Caco-2 (cell line): ENCODE measurements around the gene XPO4. TPM values are rescaled to one million over a fixed set of nuclear protein-coding genes. Genes with fewer than 3 reads are reported as not detected.

Source experiments
- BruUV-seq: library from RNA; stranded (reverse); fragments of 400-500 nt; replicated peaks from 2 replicates; lab custom pipeline; 2021; lab: Mats Ljungman, UMichigan
- CTCF ChIA-PET: fragments of 300-600 bp; sonication (Branson Sonifier 250); formaldehyde crosslinking; loops from one replicate; lab custom pipeline; 2022; ENCODE audit warnings: antibody characterized with exemption; lab: Charles Lee
- POLR2A ChIA-PET: fragments of 300-600 bp; sonication (Branson Sonifier 250); formaldehyde crosslinking; loops from one replicate; lab custom pipeline; 2022; ENCODE audit warnings: antibody characterized with exemption; lab: Charles Lee
- DNase-seq, 2 experiments: peaks; one replicate each; pipeline versions ENCODE4 v3.0.0 to v3.0.0-alpha.2; 2020 to 2022
- H3K27me3 ChIP-seq: replicated peaks from 2 replicates; pipeline ENCODE4 v1.6.0; 2011; ENCODE audit warnings: low read length; ENCODE audit not compliant: control insufficient read depth, insufficient read depth
- H3K36me3 ChIP-seq: 2 replicates; pipeline ENCODE4 v1.5.1; 2011; ENCODE audit warnings: low read length; ENCODE audit not compliant: control insufficient read depth, insufficient read depth
- H3K4me1 ChIP-seq: fragments of 250-450 bp; sonication (Bioruptor Pico); 2 replicates; pipeline ENCODE4 v1.5.1; 2020; ENCODE audit warnings: mild to moderate bottlenecking
- H3K4me3 ChIP-seq: 2 replicates; pipeline ENCODE4 v1.5.1; 2011; ENCODE audit warnings: low read depth, mild to moderate bottlenecking, control low read depth, low read length
- H3K9me3 ChIP-seq: fragments of 250-450 bp; sonication (Bioruptor Pico); 2 replicates; pipeline ENCODE4 v1.5.1; 2020; ENCODE audit warnings: mild to moderate bottlenecking, moderate library complexity
- H3K27ac Mint-ChIP-seq: one replicate; pipeline ENCODE4 v1.8.0; 2022; ENCODE audit warnings: mixed read lengths; ENCODE audit not compliant: unreplicated experiment
- H3K27me3 Mint-ChIP-seq: one replicate; pipeline ENCODE4 v1.8.0; 2022; ENCODE audit warnings: mixed read lengths; ENCODE audit not compliant: insufficient read depth, unreplicated experiment
- H3K36me3 Mint-ChIP-seq: one replicate; pipeline ENCODE4 v1.8.0; 2022; ENCODE audit warnings: mild to moderate bottlenecking, mixed read lengths; ENCODE audit not compliant: insufficient read depth, unreplicated experiment
- H3K4me1 Mint-ChIP-seq: one replicate; pipeline ENCODE4 v1.8.0; 2022; ENCODE audit warnings: low read depth, mixed read lengths; ENCODE audit not compliant: unreplicated experiment
- H3K4me3 Mint-ChIP-seq: one replicate; pipeline ENCODE4 v1.8.0; 2022; ENCODE audit warnings: mild to moderate bottlenecking, moderate library complexity, mixed read lengths; ENCODE audit not compliant: unreplicated experiment
- H3K9me3 Mint-ChIP-seq: one replicate; pipeline ENCODE4 v1.8.0; 2022; ENCODE audit warnings: mixed read lengths; ENCODE audit not compliant: unreplicated experiment
- intact Hi-C: fragments of 100-400 bp; cut with micrococcal nuclease; formaldehyde crosslinking; loops from one replicate; pipeline ENCODE4 v1.10.0; 2022; ENCODE audit not compliant: unreplicated experiment
- total RNA-seq: library from RNA; stranded (reverse); gene quantifications from 2 replicates; pipeline ENCODE4 v1.2.3, GENCODE V29; 2022
- TF ChIP-seq, protein P1 (sequence below), 2 experiments: fragments of 200-600 bp in 1 of 2; IDR thresholded peaks; 1 replicate in 1 of 2; 2 replicates in 1 of 2; pipeline versions ENCODE4 v1.5.1 to v1.8.0; 2011 to 2022; ENCODE audit warnings: antibody characterized with exemption in 1 of 2, control low read depth in 1 of 2, inconsistent platforms in 1 of 2, low read depth in 1 of 2, low read length in 1 of 2, mild to moderate bottlenecking in 1 of 2, moderate library complexity in 1 of 2; ENCODE audit not compliant: insufficient read depth in 1 of 2, severe bottlenecking in 1 of 2, unreplicated experiment in 1 of 2

The XPO4 gene
- total RNA-seq, 1 experiment from 2014 or later = 33.3 TPM

DNA sequence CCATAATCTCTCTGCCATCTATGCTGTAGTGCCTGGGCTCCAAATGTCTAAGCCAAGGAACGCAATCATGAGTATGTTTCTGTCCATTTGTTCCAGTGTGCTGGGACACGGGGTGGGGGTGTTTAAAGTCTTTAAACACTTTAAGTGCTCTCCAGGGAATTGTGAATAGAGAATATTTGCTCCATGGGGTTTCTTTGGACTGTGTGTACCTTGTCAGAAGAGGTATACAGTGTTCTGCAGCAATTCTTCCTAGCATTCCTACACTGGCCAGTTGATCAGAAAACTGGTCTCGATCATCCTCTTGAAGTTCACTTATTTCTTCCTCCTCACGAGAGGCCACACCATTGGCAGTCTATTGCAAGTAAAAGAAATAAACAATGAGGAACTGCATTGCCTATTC lies 93.7 kb downstream of the XPO4 start:
- CTCF ChIA-PET = no interaction called here
- H3K4me1 Mint-ChIP-seq = peaks cover 5% of the 10 kb centered on the region
- POLR2A ChIA-PET = no interaction called here
- H3K27me3 ChIP-seq = no peaks in the 10 kb centered on the region
- H3K36me3 ChIP-seq = no peaks in the 10 kb centered on the region
- TF ChIP-seq, protein P1, sequence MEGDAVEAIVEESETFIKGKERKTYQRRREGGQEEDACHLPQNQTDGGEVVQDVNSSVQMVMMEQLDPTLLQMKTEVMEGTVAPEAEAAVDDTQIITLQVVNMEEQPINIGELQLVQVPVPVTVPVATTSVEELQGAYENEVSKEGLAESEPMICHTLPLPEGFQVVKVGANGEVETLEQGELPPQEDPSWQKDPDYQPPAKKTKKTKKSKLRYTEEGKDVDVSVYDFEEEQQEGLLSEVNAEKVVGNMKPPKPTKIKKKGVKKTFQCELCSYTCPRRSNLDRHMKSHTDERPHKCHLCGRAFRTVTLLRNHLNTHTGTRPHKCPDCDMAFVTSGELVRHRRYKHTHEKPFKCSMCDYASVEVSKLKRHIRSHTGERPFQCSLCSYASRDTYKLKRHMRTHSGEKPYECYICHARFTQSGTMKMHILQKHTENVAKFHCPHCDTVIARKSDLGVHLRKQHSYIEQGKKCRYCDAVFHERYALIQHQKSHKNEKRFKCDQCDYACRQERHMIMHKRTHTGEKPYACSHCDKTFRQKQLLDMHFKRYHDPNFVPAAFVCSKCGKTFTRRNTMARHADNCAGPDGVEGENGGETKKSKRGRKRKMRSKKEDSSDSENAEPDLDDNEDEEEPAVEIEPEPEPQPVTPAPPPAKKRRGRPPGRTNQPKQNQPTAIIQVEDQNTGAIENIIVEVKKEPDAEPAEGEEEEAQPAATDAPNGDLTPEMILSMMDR (IDR thresholded peaks at IDR 0.05; ENCODE audit: insufficient read depth in 1 of 2, low read depth in 1 of 2, low read length in 1 of 2, severe bottlenecking in 1 of 2, unreplicated experiment in 1 of 2) = no peak
- peaks cover 40% of the 10 kb centered on the region for H3K36me3 Mint-ChIP-seq
- no peak for DNase-seq
- H3K27ac Mint-ChIP-seq = no peak overlapping the region
- H3K9me3 Mint-ChIP-seq = no peaks in the 10 kb centered on the region
- no TSS peak for BruUV-seq
- no peak overlapping the region for H3K4me3 Mint-ChIP-seq
- no peaks in the 10 kb centered on the region for H3K9me3 ChIP-seq
- no peaks in the 10 kb centered on the region for H3K27me3 Mint-ChIP-seq
- intact Hi-C loops = no loop called here
- no peaks in the 10 kb centered on the region for H3K4me1 ChIP-seq
- no peak overlapping the region for H3K4me3 ChIP-seq

DNA sequence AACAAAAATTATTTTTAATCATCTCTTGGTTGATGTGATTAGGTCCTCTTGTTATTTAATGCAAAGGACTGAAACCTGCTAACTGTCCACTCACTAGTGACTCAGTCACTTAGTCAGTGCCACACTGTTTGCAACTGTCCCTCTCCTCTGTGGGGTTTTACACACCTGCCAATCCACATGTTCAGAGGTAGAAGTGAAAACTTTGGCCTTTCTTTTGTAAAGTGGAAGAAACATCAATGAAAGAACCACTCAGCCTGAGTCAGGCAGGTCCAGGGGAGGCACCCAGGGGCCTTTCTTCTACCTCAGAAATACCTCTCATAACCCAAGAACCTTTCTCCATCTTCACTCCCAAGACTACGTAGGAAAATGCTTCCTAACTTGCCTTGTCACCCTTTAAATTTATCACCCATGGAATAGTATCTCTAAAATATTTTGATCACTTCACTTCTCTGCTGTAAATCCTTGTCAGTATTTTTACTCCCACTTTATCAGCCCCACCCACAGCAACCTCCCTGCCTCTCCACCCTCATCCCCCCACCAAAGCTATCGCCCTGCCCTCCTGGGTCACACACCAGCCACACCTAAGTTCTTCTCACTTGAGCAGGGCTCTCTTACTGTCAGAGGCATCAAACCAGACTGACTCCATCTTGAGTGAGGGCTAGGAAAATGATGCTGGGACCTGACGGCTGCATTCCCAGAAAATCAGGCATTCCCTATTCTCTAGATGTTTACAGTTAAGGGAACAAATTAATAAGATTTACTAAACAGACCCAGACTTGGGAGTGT lies 99.2 kb downstream of the XPO4 start:
- no TSS peak for BruUV-seq
- H3K4me3 ChIP-seq = no peak overlapping the region
- POLR2A ChIA-PET = no interaction called here
- H3K36me3 ChIP-seq = no peaks in the 10 kb centered on the region
- Mint-ChIP-seq H3K36me3 (peaks cover 41% of the 10 kb centered on the region), H3K9me3 (no peaks in the 10 kb centered on the region), H3K27ac (no peak overlapping the region), H3K4me3 (no peak overlapping the region), H3K27me3 (no peaks in the 10 kb centered on the region), H3K4me1 (no peaks in the 10 kb centered on the region)
- no peaks in the 10 kb centered on the region for H3K9me3 ChIP-seq
- intact Hi-C loops = no loop called here
- TF ChIP-seq, protein P1 (IDR thresholded peaks at IDR 0.05; ENCODE audit: insufficient read depth in 1 of 2, low read depth in 1 of 2, low read length in 1 of 2, severe bottlenecking in 1 of 2, unreplicated experiment in 1 of 2) = no peak
- H3K4me1 ChIP-seq = no peaks in the 10 kb centered on the region
- no peaks in the 10 kb centered on the region for H3K27me3 ChIP-seq
- DNase-seq = no peak
- CTCF ChIA-PET = no interaction called here

DNA sequence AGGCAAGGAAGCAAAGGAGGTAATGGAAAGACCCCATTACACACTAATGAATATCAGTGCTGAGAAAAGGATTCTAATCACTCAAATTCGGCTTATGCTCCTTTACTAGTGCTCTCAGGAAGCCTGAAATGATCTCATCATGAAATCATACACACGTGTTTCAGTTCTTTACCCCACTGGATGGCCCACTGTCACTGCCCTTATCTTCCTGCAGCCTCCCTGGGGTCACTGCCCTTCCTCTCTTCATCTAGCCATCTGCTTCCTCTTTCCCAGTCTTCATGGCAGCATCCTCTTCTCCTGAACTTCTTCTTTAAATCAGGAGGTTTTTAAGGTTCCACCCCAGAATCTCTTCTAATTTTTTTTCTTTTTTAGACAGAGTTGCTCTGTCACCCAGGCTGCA lies 100.8 kb downstream of the XPO4 start:
- TF ChIP-seq, protein P1 (IDR thresholded peaks at IDR 0.05; ENCODE audit: insufficient read depth in 1 of 2, low read depth in 1 of 2, low read length in 1 of 2, severe bottlenecking in 1 of 2, unreplicated experiment in 1 of 2) = no peak
- ChIA-PET CTCF (no interaction called here), POLR2A (no interaction called here)
- Mint-ChIP-seq H3K9me3 (no peaks in the 10 kb centered on the region), H3K4me1 (no peaks in the 10 kb centered on the region), H3K27ac (no peak overlapping the region), H3K4me3 (no peak overlapping the region), H3K36me3 (peaks cover 51% of the 10 kb centered on the region), H3K27me3 (no peaks in the 10 kb centered on the region)
- Histone ChIP-seq H3K4me3 (no peak overlapping the region), H3K27me3 (no peaks in the 10 kb centered on the region), H3K36me3 (no peaks in the 10 kb centered on the region), H3K4me1 (no peaks in the 10 kb centered on the region), H3K9me3 (no peaks in the 10 kb centered on the region)
- no peak for DNase-seq
- BruUV-seq = no TSS peak
- intact Hi-C loops = no loop called here
